Measurements from ENCODE around the gene SCUBE1.

The SCUBE1 gene

DNA sequence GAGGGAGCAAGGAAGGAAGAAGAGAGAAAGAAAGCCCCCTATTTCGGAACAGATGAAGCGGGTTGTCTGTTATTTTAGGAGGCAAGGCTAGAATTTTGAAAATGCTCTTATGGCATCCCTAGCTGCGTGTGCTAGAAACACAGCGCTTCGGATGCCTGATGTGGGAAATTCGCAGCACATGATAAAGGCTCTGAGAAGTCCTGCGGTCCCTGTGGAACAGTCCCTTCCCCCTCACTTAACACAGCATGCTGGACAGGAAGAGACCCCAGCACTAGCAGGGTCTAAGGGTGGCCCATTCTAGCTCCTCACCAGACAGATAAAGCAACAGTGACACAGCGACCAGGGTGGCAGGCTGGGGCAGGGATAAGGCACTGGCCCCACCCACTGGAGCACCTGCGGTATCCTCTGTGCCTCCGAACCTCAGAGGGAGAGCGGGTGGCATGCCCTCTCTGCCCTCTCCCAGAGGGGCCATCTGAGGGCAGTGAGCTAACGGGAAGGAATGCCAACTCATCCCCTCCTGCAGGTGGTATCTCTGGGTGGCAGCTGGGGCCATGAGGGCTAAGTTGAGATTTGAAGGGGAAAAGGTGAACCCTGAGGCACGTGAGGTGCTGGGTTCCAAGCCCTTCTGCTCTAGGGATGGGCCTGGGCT, 75.7 kb downstream of the SCUBE1 start:
- DNase-seq (ENCODE audit: low read depth), result no peak
- TF ChIP-seq, protein P1, sequence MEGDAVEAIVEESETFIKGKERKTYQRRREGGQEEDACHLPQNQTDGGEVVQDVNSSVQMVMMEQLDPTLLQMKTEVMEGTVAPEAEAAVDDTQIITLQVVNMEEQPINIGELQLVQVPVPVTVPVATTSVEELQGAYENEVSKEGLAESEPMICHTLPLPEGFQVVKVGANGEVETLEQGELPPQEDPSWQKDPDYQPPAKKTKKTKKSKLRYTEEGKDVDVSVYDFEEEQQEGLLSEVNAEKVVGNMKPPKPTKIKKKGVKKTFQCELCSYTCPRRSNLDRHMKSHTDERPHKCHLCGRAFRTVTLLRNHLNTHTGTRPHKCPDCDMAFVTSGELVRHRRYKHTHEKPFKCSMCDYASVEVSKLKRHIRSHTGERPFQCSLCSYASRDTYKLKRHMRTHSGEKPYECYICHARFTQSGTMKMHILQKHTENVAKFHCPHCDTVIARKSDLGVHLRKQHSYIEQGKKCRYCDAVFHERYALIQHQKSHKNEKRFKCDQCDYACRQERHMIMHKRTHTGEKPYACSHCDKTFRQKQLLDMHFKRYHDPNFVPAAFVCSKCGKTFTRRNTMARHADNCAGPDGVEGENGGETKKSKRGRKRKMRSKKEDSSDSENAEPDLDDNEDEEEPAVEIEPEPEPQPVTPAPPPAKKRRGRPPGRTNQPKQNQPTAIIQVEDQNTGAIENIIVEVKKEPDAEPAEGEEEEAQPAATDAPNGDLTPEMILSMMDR (IDR thresholded peaks at IDR 0.05; ENCODE audit: insufficient read depth, low read depth, low read length, missing control alignments), result no peak

DNA sequence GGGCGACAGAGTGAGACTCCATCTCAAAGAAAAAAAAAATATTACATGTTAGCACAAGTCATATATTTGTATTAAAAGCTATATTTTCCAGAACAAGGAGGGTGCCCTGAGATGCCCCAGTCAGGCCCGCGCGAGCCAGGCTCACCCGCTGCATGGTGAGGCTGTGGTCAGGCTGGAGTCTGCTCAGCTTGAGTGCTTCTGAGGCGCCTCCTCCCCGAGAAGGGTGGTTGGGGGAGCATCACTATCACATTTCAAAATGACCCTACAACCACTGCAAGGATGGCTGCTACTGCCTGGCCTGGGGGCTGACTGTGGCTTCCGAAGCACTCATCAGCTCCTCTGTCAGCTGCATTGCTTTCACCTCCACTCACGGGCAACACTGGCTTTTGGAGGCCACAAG, 77.1 kb downstream of the SCUBE1 start:
- no peak for DNase-seq (ENCODE audit: low read depth)
- TF ChIP-seq, protein P1 (IDR thresholded peaks at IDR 0.05; ENCODE audit: insufficient read depth, low read depth, low read length, missing control alignments), result no peak
- H3K4me3 ChIP-seq (ENCODE audit: low read depth, low read length), result no peak overlapping the region

More for the DNA sequence above, 75.7 kb downstream of the SCUBE1 start:
- H3K4me3 ChIP-seq (ENCODE audit: low read depth, low read length), result no peak overlapping the region

DNA sequence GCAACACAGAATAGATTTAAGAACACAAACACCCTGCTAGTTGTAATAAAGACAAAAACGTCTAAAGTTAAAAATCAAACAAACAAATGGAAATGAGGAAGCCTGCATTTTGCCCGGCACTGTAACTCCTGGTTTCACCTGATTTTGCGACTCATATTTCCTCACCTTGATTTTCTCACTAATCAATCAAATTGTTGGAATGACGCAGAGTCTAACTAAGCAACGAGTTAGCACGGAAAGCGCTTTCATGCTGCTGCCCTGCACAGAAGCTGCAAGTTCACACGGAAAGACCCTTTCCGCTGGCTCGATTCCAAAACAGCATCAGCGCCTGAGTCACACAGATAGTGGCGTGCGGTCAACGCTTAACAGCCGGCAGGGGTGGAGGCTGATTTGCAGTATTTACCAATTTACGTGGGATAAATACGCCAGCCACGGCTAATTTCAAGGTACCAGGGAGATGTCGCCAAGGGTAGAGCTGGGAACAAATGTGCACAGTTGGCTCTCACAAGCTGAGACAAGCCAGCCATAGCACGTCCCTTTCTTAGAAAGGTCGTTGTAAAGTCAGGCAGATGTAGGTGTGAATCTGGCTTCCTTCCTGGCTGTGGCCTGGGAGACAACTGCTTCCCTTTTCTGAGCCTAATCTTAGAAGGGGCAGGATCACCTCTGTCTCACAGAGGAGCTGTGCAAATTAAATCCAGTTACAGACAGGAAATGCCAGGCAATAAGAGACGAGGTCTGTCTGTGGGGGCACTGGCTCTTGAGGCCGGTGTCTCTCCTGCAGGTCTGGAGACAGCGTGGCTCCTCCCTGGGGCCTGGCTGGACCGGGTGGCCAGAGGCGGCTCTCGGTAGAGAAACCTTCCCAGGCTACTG, 79.3 kb downstream of the SCUBE1 start:
- TF ChIP-seq, protein P1 (IDR thresholded peaks at IDR 0.05; ENCODE audit: insufficient read depth, low read depth, low read length, missing control alignments), result no peak

DNA sequence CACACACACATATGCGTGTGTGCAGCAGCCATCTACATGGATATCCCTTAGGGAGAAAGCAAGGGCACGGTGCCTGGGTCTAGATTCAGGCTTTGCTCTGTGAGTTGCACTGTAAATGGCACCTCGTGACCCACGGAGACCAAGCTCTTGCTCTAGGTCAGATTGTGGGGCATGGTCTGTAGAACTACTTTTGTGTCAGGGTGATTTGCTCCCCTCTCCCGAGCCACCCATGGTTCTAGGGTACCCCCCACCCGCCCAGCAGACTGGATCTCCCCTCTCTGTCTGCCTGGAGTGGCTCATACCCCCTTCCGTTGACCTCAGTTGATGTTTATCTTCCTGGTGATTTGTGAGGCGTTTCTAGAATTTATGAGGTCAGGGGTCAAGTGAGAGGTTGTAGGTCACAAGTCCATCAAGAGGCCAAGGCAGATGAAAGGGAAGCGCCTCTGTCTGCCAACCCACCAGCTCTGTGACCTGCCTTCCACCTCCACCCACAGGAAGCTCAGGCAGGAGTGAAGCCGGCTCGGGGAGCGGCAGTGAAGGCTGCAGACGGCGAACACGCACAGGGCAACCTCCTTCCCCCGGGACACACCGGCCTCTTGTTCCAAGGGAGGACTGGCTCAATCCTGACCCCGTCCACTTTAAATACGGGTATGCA, 80.1 kb downstream of the SCUBE1 start:
- peak; percentile 69 for DNase-seq (ENCODE audit: low read depth)
- H3K4me3 ChIP-seq (ENCODE audit: low read depth, low read length), result peak overlapping the region; percentile 28
- TF ChIP-seq, protein P1 (IDR thresholded peaks at IDR 0.05; ENCODE audit: insufficient read depth, low read depth, low read length, missing control alignments), result no peak

More for the DNA sequence above, 79.3 kb downstream of the SCUBE1 start:
- H3K4me3 ChIP-seq (ENCODE audit: low read depth, low read length), result peak overlapping the region; percentile 39
- DNase-seq (ENCODE audit: low read depth), result peak; percentile 97

DNA sequence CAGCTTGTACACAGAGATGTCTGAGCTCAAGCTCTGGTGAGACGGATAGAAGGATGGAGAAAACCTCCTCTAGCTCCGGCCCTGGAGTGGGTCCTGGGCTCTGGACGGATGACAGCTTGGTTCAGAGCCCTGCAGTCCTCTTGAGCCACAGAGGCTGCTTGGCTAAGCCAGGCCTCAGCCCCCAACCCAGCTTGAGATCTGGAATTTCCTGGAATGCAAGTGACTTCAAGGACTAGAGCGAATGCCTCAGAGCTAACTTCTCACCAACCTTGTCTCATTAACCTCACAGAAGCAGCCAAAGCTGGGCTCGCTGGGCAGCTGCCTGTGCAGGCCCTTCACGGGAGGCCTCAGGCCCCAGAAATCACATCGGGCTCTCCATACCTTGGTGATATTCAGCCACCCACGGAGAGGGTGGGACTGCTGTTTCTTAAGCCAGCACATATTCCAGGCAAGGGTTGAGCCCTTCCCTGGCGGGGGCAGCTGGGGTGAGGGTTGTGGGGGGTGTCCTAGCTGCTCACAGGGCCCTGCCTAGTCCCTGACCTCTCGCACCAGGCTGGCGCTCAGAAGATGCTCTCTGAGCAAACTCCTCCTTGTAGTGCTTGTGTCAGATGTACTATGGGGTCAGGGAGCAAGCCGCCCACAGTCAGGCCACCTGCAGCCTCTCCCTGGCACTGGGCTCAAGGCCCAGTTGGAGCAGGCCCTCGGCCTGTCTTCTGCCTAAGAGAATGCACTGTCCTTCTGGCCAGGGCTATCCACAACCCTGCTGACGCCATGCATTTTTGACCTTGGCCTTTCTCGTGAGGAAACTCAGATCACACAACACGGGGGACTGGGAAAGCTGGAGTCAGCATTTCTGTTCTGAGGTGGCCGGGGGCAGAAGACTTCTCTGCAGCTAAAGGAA, 82.6 kb downstream of the SCUBE1 start:
- no peak for DNase-seq (ENCODE audit: low read depth)
- no peak overlapping the region for H3K4me3 ChIP-seq (ENCODE audit: low read depth, low read length)
- TF ChIP-seq, protein P1 (IDR thresholded peaks at IDR 0.05; ENCODE audit: insufficient read depth, low read depth, low read length, missing control alignments), result no peak

DNA sequence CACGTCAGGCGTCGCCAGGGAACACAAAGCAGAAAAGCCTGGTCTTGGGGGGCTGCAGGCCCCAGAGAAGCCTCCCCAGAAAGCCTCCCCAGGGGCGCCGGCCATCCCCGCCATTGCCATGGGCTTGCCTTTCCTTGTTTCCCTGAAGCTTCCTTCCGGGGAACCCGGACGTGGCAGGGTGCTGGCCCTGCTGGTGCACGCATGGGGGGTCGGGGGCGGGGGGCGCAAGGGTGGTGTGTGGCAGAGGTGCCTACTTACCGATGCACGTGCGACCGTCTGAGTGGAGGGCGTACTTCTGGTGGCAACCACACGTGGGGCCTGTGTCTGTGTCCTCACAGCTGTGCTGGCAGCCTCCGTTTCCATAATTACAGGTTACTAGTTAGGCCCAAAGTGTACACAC, 85.2 kb downstream of the SCUBE1 start:
- TF ChIP-seq, protein P1 (IDR thresholded peaks at IDR 0.05; ENCODE audit: insufficient read depth, low read depth, low read length, missing control alignments), result no peak
- H3K4me3 ChIP-seq (ENCODE audit: low read depth, low read length), result no peak overlapping the region
- no peak for DNase-seq (ENCODE audit: low read depth)
